ELR (cell line): ENCODE measurements around the gene GSTM1.
"Not testable (repeated sequence)": the region's sequence is repeated elsewhere in the genome, so short reads cannot be mapped to it uniquely, and the experiment has no call there.

ENCODE experiments used
- DNase-seq: peaks from one replicate; pipeline ENCODE4 v3.0.0-alpha.2; 2015; ENCODE audit warnings: low read depth

Gene GSTM1

DNA sequence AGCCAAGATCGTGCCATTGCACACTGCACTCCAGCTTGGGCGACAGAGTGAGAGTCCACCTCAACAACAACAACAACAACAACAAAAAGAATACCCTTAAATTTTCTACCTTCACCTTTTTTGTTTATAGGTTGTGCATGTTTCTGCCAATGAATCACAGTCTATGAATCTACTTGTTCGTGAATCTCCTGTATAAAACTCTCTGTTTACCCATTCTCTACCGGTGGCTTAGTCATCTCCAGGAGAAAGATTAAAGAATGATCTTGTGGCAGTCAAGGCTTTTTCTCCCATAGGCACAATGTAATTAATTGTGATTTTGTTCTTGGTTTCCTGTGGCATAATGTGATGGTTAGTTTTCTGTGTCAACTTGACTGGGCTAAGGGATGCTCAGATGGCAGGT, 10.2 kb downstream of the GSTM1 start:
- DNase-seq = not testable (repeated sequence)

DNA sequence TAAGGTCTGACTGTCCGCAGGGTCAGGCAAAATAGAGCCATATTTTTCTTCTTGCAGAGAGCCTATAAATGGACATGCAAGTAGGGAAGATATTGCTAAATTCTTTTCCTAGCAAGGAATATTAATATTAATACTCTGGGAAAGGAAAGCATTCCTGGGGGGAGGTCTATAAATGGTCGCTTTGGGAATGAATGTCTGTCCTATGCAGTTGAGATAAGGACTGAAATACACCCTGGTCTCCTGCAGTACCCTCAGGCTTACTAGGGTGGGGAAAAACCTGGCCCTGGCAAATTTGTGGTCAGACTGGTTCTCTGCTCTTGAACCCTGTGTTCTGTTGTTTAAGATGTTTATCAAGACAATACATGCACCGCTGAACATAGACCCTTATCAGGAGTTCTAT, 15.3 kb downstream of the GSTM1 start:
- DNase-seq = not testable (repeated sequence)

DNA sequence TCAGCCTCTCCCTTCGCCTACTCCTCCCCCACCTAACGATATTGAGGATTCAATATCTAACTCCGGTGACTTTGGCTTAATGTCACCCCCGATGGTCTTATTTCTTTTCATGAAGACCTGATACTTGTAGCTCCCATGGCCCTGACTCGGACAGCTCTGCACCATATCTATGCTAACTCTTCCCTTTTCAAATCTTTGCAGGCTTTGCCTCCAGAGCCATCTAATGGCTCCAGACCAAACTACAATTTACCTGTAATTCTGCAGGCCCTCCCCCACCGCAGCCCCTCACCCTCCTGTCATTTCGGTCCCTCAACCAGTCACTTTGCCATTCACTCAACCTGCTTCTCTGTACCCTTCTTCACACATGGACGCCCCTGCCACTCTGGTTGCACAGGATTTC, 16.6 kb downstream of the GSTM1 start:
- DNase-seq = no peak

DNA sequence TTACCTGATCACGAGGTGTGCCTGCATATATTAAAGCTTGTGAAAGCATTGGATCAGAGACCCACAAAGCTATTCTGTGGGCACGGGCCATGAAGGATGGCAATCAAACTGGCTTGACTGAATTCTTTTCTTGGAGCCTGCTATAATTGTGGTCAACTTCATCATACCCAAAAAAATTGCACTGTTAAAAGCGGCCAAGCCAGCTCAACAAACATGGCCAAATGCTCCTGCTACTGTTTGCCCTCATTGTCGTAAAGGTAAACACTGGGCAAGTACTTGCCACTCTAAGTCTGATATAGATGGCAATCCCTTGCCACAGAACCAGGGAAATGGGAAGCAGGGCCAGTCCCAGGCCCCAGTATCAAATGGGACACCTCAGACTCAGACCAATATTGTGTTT, 17.8 kb downstream of the GSTM1 start:
- DNase-seq = no peak

DNA sequence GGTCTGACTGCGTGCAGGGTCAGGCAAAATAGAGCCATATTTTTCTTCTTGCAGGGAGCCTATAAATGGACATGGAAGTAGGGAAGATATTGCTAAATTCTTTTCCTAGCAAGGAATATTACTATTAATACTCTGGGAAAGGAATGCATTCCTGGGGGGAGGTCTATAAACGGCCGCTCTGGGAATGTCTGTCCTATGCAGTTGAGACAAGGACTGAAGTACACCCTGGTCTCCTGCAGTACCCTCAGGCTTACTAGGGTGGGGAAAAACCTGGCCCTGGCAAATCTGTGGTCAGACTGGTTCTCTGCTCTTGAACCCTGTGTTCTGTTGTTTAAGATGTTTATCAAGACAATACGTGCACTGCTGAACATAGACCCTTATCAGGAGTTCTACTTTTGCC, 21.3 kb downstream of the GSTM1 start:
- not testable (repeated sequence) for DNase-seq

DNA sequence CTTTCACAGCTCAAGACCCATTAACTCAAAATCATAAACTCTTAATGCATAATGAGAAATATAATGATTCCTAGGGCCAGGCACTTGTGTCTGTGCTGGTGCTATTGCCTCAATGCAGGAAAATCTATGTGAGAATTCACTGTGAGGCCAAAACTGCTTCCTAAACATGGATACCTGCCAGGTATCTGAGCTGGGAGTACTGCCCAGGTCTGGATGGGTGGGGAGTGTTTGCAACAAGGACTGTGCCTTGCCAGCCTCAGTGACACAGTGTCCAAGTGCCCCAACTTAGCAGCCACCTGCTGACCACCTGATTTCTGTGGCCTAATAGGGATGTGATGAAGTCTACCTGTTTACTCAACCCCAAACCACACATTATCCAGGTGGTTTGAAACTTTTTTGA, 22.2 kb downstream of the GSTM1 start:
- DNase-seq = not testable (repeated sequence)

DNA sequence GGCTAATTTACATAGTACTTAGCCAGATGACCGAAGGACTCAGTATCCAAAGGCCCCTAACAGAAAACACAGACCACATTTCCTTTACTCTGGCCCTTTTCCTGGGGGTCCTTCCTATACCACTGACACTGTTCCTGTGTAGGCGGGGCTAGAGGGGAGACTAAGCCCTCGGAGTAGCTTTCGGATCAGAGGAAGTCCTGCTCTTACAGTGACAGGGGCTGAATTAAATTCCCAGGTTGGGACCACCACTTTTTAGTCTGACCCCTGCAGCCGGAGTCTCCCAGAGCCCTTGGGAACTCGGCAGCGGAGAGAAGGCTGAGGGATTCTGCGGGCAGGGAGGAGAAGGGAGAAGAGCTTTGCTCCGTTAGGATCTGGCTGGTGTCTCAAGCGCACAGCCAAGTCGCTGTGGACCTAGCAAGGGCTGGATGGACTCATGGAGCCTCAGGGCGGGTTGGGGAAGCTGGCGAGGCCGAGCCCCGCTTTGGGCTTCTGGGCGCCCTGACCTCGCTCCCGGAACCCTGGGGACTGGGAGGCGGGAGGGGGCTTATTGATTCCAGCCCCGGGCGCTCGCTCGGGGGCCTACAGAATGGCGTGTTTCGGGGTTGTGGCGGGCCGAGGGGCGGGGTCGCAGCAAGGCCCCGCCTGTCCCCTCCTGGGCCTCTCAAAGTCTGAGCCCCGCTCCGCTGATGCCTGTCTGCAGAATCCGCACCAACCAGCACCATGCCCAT, 24.1 kb downstream of the GSTM1 start, which contains the start of gene GSTM5:
Gene GSTM5 (plus strand): TSS at position 659 of the 728 bp plus-strand sequence. CDS start 62 bp downstream, at position 721.
- DNase-seq = not testable (repeated sequence)

DNA sequence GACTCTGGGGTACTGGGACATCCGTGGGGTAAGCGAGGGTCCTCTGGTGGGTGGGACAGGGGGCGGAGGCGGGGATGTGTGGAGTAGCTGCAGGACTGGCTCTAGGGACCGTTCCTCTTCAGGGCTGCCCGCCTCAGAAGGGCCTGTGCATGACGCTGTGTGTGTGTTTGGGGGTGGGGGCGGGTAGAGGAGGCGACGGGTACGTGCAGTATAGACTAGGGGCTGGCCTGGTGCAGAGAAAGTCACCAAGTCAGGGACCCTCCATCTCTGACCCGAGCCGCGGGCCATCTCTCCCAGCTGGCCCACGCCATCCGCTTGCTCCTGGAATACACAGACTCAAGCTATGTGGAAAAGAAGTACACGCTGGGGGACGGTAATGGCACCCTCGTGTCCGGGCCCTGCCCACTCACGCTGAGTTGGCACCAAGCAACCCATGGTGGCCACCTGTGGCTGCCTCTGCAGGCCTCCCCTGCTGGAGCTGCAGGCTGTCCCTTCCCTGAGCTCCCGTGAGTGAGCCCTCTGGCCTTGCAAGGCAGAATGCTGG, 24.8 kb downstream of the GSTM1 start:
- DNase-seq = no peak

DNA sequence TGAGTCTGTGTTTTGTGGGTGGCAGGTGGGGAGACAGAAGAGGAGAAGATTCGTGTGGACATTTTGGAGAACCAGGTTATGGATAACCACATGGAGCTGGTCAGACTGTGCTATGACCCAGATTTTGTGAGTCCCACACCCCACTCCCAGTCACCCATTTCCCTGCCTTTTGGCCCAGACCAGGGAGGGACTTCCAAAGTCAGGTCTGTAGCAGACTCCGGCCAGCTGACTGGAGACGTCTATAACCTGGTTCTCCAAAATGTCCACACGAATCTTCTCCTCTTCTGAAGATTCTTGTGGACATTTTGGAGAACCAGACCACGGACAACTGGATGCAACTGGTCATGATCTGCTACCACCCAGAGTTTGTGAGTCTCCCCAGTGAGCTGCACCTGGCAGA, 26.0 kb downstream of the GSTM1 start:
- no peak for DNase-seq

DNA sequence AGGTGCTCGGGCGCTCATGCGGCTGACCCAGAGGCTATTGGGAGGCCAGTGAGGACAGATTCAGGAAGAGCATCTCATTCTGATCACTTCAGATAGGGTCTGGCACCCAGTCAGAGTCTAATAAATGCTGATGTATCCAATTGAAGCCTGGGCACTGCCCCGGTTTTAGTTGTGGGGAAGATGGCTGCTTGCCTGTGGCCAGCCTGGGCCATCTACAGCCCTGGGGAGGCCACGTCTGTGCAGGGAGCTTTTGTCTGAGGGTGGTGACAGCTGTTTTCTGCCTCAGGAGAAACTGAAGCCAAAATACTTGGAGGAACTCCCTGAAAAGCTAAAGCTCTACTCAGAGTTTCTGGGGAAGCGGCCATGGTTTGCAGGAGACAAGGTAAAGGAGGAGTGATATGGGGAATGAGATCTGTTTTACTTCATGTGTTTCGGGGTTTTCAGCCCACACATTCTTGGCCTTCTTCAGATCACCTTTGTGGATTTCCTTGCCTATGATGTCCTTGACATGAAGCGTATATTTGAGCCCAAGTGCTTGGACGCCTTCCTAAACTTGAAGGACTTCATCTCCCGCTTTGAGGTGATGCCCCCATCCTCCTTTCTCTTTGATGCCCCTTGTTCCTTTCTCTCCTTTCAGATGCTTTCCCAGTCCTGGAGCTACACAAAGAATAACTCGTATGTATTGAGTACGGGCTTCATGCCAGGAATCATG, 27.2 kb downstream of the GSTM1 start:
- no peak for DNase-seq

DNA sequence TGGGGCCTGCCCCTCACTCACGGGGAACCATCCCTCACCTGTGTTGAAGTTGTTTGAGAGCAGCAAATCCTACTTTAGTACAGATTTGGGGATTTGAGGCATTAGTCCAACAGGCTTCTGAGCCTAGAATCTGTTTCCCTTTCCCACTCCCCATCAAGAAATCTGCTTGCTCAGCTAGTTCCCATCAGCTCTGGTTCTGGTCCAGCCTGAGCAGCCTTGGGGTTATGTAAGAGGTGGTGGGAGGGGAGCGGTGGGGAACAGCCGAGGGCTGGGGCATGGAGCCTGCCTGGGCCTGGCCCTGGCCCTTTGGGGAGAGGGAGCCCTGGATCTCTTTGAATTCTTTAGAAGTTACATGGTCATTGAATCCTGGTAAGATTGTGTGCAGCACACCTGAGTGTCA, 28.5 kb downstream of the GSTM1 start:
- DNase-seq = no peak

DNA sequence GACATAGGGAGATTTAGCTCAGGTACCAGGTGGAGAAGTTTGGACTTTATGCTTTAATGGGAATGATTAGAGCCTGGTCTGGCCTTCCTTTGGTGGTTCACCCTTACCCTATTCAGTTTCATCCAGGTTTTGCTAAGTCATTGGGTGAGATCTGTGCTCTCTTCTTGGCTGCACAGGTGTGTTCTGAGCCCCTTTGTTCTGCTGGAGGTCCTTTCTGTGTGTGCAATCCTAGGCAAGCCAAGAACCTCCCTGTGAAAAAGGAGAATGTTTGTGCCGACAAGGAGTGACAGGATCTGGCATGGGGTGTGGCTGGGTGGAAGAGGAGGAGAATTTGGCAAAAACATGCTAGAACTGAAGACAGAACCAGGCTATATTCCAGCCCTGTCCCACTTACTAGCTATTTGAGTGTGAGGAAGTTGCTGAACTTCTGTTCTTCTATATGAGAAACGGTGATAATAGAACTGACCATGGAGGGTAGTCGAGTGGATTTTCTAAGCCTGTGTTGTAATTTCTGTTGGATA, 29.0 kb downstream of the GSTM1 start:
- no peak for DNase-seq

DNA sequence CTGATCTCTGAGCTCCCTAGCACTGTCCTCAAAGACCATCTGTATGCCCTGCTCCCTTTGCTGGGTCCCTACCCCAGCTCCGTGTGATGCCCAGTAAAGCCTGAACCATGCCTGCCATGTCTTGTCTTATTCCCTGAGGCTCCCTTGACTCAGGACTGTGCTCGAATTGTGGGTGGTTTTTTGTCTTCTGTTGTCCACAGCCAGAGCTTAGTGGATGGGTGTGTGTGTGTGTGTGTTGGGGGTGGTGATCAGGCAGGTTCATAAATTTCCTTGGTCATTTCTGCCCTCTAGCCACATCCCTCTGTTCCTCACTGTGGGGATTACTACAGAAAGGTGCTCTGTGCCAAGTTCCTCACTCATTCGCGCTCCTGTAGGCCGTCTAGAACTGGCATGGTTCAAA, 30.1 kb downstream of the GSTM1 start:
- DNase-seq = no peak

DNA sequence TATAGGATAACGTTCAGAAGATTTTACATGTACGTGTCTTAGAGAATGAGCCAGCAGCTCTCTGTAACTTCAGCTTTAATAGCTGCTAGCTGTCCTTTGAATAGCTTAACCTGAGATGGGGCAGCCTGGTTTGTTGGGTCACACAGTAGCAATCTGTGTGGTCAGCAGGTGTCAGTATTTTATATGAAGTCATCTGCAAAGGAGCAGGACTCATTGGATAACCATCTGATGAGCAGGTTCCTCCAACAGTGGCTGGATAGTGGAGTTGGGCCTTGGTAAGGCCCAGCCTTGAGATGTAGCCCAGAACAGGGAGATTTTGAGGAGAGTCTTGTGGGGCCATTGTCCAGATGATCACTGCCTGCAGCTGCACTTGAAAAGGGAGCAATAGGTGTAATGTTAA, 30.9 kb downstream of the GSTM1 start:
- peak; percentile 66 for DNase-seq

DNA sequence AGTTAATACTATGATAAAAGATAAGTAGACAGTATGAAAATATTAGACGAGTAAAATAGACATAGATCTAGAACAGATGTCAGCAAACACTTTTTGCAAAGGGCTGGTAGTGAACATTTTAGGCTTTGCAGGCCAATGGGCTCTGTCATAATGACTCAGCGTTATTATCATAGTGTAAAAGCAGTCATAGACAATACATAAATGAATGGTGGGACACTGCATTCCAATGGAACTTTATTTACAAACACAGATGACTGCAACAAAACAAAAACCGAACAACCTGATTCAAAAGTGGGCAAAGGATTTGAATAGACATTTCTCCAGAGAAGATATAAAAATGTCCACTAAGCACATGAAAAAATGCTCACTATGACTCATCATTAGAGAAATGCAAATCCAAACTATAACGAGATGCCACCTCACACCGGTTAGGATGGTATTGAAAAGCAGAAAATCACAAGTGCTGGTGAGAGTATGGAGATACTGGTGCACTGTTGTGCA, 31.8 kb downstream of the GSTM1 start:
- peak; percentile 75 for DNase-seq

DNA sequence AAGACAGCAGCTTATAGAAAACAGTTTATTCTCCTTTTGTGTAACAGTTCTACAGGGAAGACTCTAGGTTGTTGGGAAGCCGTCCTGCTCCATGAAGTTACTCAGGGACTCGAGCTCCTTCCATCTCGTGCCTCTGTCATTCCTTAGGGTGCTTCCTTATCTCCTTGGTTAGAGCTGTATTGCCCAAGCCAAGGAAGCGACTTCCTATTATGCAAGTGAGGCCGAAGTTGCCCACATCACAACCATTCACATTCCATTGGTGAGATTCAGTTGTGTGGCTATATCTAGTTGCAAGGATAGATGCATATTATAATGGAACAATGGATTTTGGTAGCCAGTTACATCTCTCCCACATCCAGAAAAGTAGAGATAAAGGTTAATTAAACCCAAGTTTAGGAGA, 33.4 kb downstream of the GSTM1 start:
- DNase-seq = no peak

DNA sequence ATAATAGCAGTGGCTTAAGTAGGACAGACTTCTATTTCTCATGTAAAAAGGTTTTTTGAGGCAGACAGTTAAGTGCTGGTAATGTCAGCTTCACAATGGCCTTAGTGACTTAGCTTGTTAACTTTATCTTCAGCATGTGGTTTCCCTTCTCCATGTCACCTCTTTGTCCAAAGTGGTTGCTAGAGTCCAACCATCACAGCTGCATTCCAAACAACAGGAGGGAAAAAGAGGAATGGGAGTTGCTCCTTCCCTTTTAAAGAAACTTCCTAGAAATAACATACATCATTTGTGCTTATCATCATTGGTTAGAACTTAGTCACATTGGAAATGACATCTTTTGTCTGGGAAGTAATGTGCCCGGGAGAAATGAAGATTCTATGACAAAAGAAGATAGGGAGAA, 34.4 kb downstream of the GSTM1 start:
- DNase-seq = no peak

DNA sequence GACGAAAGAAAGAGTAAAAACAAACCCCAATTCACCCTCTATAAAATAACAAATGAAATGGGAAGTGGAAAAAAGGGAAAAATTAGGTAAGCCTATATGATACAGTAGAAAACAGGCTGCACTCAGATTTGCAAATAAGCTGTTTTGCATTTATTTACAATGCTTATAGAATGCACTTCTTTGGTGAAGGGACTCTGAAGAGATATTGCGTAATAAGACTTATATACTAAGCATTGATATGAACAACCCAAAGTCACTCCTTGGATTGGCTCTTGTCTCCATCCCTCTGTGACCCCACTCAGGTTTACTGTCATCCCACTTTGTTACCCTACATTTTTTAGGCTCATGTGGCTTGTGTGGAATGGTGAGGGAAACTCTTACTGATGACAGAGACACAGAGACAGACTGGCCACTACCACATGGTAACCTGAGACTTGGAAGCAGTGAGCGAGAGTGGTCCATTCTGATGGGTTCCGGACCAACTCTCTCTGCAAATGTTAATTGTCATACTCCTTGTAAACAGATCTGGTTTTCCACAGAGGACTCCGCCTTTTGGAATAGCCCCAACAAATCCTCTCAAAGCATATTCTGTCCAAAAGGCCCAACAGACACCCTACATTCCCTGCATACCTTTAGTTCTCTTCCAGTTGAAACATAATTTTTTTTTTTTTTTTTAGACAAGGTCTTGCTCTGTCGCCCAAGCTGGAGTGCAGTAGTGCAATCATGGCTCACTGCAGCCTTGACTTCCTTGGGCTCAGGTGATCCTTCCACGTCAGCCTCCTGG, 35.5 kb downstream of the GSTM1 start:
- no peak for DNase-seq

DNA sequence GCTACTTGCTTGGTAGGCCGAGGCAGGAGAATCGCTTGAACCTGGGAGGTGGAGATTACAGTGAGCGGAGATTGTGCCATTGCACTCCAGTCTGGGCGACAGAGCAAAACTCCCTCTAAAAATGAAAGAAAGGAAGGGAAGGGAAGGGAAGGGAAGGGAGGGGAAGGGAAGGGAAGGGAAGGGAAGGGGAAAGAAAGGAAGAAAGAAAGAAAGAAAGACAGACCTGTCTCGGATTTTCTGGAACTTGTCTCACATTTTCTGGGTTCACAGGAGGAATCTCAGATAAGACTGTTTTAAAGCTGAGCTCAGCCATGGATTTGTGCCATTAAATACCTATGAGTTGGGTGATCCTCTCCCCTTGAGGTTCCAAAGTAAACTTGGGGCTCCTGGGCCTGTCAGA, 37.3 kb downstream of the GSTM1 start:
- DNase-seq = no peak

DNA sequence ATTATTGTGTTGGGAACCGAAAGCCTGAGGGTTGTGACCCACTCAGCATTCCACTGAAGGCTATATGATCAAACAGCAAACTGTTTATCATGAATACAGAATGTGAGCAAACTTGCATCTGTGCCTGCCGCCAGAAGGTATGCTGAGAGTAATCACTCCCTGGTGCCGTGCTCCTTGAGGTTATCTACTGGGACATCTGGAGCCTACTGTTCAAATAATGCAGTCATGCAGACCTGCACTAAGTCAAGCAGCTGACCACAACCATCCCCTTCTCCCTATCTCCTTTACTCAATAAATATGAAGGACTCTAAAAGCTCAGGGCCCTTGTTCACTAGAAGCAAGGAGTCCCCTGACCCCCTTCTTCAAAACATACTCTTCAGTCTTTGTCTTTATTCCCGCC, 37.9 kb downstream of the GSTM1 start:
- no peak for DNase-seq

DNA sequence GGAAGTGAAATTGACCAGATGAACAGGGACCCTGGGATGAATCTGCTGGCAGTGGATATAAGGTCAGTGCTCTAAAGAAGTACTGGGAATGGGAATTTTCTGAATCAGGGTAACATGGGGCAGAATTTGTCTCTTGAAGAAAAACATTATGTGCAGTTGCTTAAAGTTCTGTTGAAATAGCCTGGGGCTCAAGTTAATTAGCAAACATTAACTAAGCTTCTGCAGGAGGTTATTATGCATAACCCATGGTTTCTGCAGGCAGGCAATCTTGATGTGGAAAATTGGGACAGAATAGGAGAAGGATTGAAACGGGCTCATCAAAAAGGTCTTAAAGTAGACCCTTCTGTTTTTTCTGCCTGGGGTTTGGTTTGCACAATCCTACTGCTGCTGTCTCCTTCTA, 38.4 kb downstream of the GSTM1 start:
- no peak for DNase-seq

DNA sequence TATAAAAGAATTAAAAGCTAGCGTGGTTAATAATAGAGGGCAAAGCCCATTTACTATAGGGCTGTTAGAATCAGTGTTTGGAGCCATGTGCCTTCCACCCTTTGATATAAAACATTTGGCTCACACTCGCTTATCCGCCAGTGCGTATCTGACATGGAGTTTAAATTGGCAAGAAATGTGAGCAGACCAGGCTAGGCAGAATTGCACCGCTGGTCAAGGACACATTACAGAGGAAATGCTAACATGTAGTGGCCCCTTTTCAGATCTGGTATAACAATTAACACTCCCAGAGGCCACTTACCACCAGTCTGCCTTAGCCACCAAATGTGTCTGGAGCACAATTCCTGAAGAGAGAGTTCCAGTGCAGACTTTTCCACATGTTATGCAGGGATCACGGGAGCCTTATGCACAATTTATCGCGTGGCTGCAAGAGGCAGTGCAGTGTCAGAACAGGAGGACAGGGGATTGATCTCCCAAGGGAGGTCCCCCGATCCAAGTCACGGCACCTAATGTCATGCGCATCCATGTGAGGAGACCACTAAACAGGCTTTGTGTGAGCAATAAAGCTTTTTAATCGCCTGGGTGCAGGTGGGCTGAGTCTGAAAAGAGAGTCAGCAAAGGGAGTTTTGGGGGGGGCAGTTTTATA, 39.2 kb downstream of the GSTM1 start:
- DNase-seq = no peak
